ENCODE measurements around the gene RAB10. TPM values are rescaled to one million over a fixed set of nuclear protein-coding genes. Genes with fewer than 3 reads are reported as not detected.
"Not testable (repeated sequence)": the region's sequence is repeated elsewhere in the genome, so short reads cannot be mapped to it uniquely, and the experiment has no call there.

The RAB10 gene
- total RNA-seq, 2 experiments from 2014 or later, result 116 to 117 TPM

DNA sequence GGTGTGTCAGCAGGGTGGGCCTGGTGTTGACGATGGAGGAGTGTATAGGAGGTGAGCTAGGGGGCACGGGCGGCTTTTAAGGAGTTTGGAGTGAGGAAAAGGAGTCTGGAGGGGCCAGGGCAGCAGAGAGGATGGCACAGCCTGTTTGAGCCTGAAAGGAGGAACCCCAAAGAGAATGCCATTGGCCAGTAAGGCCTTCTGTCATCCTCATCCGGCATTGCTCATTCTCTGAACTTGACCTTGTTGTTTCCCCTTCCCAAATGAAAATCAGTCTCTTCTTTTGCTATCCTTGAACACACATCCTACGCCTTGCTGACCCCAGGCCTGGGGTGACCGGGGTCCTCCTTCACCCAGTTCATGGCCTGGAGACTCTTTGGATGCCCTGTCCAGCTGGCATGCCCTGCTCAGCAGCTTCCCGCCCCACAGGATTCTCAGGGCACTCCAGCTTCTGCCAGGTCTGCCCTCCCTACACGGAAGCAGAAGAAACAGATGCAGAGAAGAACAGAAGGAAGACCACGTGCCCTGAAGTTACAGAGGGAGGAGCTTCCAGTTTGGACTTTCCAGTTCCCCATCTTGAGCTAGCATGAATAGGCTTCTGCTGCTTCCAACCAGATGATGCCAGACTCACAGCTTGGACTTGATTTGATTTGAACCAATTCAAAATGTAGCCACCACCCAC, 31.1 kb upstream of the RAB10 start:
- no peaks in the 10 kb centered on the region for H3K9me3 Mint-ChIP-seq
- no peaks in the 10 kb centered on the region for H3K36me3 Mint-ChIP-seq (ENCODE audit: low read depth)
- ChIA-PET CTCF (no interaction called here), POLR2A (interaction anchor here (0.9 kb wide), 1 partner anchor 31 kb away, joined by 3 read pairs; the partner anchor contains the start of gene RAB10)
- peaks cover 1% of the 10 kb centered on the region for H3K27me3 Mint-ChIP-seq
- H3K4me1 Mint-ChIP-seq, result peaks cover 7% of the 10 kb centered on the region
- H3K27ac Mint-ChIP-seq, result no peak overlapping the region
- H3K4me3 Mint-ChIP-seq, result no peak overlapping the region
- DNase-seq, result no peak

- no peak for DNase-seq
- H3K9me3 Mint-ChIP-seq, result peaks cover 3% of the 10 kb centered on the region
- H3K36me3 Mint-ChIP-seq (ENCODE audit: low read depth), result no peaks in the 10 kb centered on the region
- no peak overlapping the region for H3K4me3 Mint-ChIP-seq
- ChIA-PET POLR2A (interaction anchor here (2.2 kb wide), 1 partner anchor 10 kb away, joined by 6 read pairs; no protein-coding TSS in a partner anchor), CTCF (interaction anchor here (0.6 to 0.7 kb wide), 2 partner anchors 17 to 57 kb away, joined by 3 to 4 read pairs; no protein-coding TSS in a partner anchor)
- peaks cover 14% of the 10 kb centered on the region for H3K4me1 Mint-ChIP-seq
- no peak overlapping the region for H3K27ac Mint-ChIP-seq
- no peaks in the 10 kb centered on the region for H3K27me3 Mint-ChIP-seq
These were observed 25.8 kb upstream of the RAB10 start for GRCh38 chr2:26008095-26008494.

- H3K4me1 Mint-ChIP-seq, result peaks cover 14% of the 10 kb centered on the region
- POLR2A ChIA-PET, result interaction anchor here (1.7 to 2.2 kb wide), 2 partner anchors 9 to 25 kb away, joined by 6 to 9 read pairs; partner anchors contain the start of gene RAB10
- no peak overlapping the region for H3K4me3 Mint-ChIP-seq
- no peak for DNase-seq
- no peaks in the 10 kb centered on the region for H3K27me3 Mint-ChIP-seq
- CTCF ChIA-PET, result no interaction called here
- no peak overlapping the region for H3K27ac Mint-ChIP-seq
- peaks cover 3% of the 10 kb centered on the region for H3K9me3 Mint-ChIP-seq
- H3K36me3 Mint-ChIP-seq (ENCODE audit: low read depth), result no peaks in the 10 kb centered on the region
These were observed 24.9 kb upstream of the RAB10 start for GRCh38 chr2:26008851-26009566.

DNA sequence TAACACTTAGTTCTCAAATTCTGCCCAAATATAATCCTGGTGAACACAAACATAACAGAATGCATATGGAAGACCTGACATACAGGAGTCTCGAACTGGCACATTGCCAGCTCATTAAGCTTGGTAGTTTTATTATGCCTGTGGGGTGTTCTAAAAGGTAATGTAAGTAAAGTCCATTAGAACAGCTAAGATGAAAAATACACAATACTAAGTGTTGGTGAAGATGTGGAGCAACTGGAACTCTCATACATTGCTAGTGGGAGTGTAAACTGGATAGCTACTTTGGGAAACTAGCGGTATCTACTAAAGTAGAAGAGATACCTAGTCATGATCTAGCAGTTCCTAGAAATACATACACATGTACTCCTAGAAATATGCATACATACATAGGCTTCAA, 24.3 kb upstream of the RAB10 start:
- Mint-ChIP-seq H3K36me3 (ENCODE audit: low read depth) (no peaks in the 10 kb centered on the region), H3K4me3 (no peak overlapping the region), H3K9me3 (peaks cover 3% of the 10 kb centered on the region), H3K27ac (no peak overlapping the region), H3K4me1 (peaks cover 14% of the 10 kb centered on the region), H3K27me3 (no peaks in the 10 kb centered on the region)
- ChIA-PET CTCF (no interaction called here), POLR2A (interaction anchor here (1.7 to 2.2 kb wide), 2 partner anchors 8 to 24 kb away, joined by 6 to 9 read pairs; partner anchors contain the start of gene RAB10)
- DNase-seq, result no peak

GRCh38 chr2:26010943-26011342, 22.9 kb upstream of the RAB10 start:
- Mint-ChIP-seq H3K4me3 (no peak overlapping the region), H3K9me3 (peaks cover 3% of the 10 kb centered on the region), H3K27ac (no peak overlapping the region), H3K4me1 (peaks cover 12% of the 10 kb centered on the region), H3K27me3 (peaks cover 2% of the 10 kb centered on the region), H3K36me3 (ENCODE audit: low read depth) (no peaks in the 10 kb centered on the region)
- CTCF ChIA-PET, result interaction anchor here (0.6 kb wide), 1 partner anchor 67 kb away, joined by 3 read pairs; no protein-coding TSS in a partner anchor
- POLR2A ChIA-PET, result interaction anchor here (1.7 kb wide), 1 partner anchor 25 kb away, joined by 3 read pairs; no protein-coding TSS in a partner anchor
- DNase-seq, result no peak

- no peak overlapping the region for H3K27ac Mint-ChIP-seq
- peaks cover 3% of the 10 kb centered on the region for H3K9me3 Mint-ChIP-seq
- DNase-seq, result no peak
- H3K4me3 Mint-ChIP-seq, result no peak overlapping the region
- H3K36me3 Mint-ChIP-seq (ENCODE audit: low read depth), result no peaks in the 10 kb centered on the region
- ChIA-PET POLR2A (interaction anchor here (1.7 kb wide), 1 partner anchor 24 kb away, joined by 3 read pairs; no protein-coding TSS in a partner anchor), CTCF (interaction anchor here (0.6 to 1.0 kb wide), 2 partner anchors 12 to 68 kb away, joined by 3 to 4 read pairs; no protein-coding TSS in a partner anchor)
- peaks cover 2% of the 10 kb centered on the region for H3K27me3 Mint-ChIP-seq
- H3K4me1 Mint-ChIP-seq, result peaks cover 12% of the 10 kb centered on the region
These were observed 22.3 kb upstream of the RAB10 start for GRCh38 chr2:26011609-26011989.

GRCh38 chr2:26011990-26012856, 21.7 kb upstream of the RAB10 start:
- no peak overlapping the region for H3K27ac Mint-ChIP-seq
- peaks cover 2% of the 10 kb centered on the region for H3K27me3 Mint-ChIP-seq
- no peak overlapping the region for H3K4me3 Mint-ChIP-seq
- POLR2A ChIA-PET, result interaction anchor here (1.7 kb wide), 1 partner anchor 24 kb away, joined by 3 read pairs; no protein-coding TSS in a partner anchor
- H3K9me3 Mint-ChIP-seq, result peaks cover 3% of the 10 kb centered on the region
- no peaks in the 10 kb centered on the region for H3K36me3 Mint-ChIP-seq (ENCODE audit: low read depth)
- peaks cover 14% of the 10 kb centered on the region for H3K4me1 Mint-ChIP-seq
- CTCF ChIA-PET, result interaction anchor here (1.0 kb wide), 1 partner anchor 11 kb away, joined by 4 read pairs; no protein-coding TSS in a partner anchor
- no peak for DNase-seq

DNA sequence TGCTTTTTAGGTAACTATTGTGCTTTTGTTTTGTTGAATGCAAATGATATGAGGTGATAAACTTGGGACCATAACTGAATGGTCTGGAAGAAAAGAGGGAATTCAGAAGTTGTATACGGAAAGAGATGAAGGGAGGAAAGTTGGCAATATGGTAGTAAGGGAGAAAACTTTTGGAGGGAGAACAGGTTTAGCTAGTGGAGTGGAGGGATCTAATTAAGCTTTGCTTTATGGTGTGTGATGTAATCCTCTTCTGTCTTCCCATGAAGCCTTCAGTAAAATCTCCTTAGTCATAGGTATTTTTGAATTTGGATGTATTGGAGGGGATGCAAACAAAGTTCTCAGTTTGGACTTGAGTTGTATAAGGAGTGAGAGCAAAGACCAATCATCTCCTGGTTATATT, 20.2 kb upstream of the RAB10 start:
- H3K4me3 Mint-ChIP-seq, result no peak overlapping the region
- no peaks in the 10 kb centered on the region for H3K36me3 Mint-ChIP-seq (ENCODE audit: low read depth)
- peaks cover 2% of the 10 kb centered on the region for H3K27me3 Mint-ChIP-seq
- H3K27ac Mint-ChIP-seq, result no peak overlapping the region
- POLR2A ChIA-PET, result no interaction called here
- DNase-seq, result no peak
- CTCF ChIA-PET, result no interaction called here
- H3K4me1 Mint-ChIP-seq, result peaks cover 26% of the 10 kb centered on the region
- peaks cover 3% of the 10 kb centered on the region for H3K9me3 Mint-ChIP-seq

DNA sequence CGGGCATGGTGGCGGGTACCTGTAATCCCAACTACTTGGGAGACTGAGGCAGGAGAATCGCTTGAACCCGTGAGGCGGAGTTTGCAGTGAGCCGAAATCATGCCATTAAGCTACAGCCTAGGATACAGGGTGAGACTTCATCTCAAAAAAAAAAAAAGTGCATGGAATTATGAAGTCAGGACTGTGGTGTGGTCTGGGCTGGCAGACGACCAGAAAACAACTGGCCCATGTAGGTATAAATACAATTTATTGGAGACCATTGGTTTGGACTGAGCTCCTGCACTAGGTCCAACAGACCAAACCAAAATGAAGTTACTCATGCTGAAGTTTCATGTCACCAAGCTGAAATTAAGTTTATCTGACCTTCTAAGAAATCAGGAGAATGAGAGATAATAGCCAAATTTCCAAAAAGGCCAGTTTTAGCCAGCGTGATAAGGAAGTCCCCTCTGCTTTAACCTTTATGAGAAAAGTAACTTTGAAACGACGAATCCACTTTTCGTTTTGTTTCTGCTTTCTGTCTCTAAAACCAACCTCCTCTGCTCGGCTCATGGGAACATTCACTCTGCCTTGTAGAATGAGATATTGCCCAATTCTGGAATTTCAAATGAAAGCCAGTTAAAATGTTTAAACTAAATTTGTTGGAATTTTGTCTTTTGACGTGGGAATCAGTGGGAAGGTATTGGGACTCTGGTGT, 17.7 kb upstream of the RAB10 start:
- Mint-ChIP-seq H3K36me3 (ENCODE audit: low read depth) (no peaks in the 10 kb centered on the region), H3K9me3 (no peaks in the 10 kb centered on the region), H3K27ac (no peak overlapping the region), H3K4me3 (no peak overlapping the region), H3K4me1 (peaks cover 17% of the 10 kb centered on the region), H3K27me3 (peaks cover 2% of the 10 kb centered on the region)
- ChIA-PET CTCF (no interaction called here), POLR2A (interaction anchor here (1.7 kb wide), 2 partner anchors 12 to 19 kb away, joined by 5 read pairs; no protein-coding TSS in a partner anchor)
- no peak for DNase-seq

DNA sequence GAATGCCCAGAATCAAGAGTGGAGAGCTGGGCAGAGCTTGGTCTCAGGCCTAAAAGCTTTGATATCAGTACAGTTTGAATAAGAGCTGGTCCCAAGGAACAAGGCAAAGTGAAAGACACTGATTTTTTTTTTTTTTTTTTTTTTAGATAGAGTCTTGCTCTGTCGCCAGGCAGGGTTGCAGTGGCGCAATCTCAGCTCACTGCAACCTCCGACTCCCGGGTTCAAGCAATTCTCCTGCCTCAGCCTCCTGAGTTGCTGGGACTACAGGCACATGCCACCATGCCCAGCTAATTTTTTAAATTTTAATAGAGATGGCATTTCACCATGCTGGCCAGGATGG, 17.2 kb upstream of the RAB10 start:
- H3K4me3 Mint-ChIP-seq; H3K27ac Mint-ChIP-seq; H3K9me3 Mint-ChIP-seq; CTCF ChIA-PET; H3K27me3 Mint-ChIP-seq; H3K36me3 Mint-ChIP-seq (ENCODE audit: low read depth); DNase-seq: not testable (repeated sequence)
- POLR2A ChIA-PET, result interaction anchor here (1.7 to 1.9 kb wide), 3 partner anchors 11 to 18 kb away, joined by 5 to 9 read pairs (median 5); no protein-coding TSS in a partner anchor
- peaks cover 17% of the 10 kb centered on the region for H3K4me1 Mint-ChIP-seq

- ChIA-PET POLR2A (interaction anchor here (1.0 to 1.9 kb wide), 8 partner anchors 9 to 227 kb away, joined by 3 to 11 read pairs (median 6); partner anchors contain the start of genes HADHA, HADHB and RAB10), CTCF (interaction anchor here (0.8 to 1.8 kb wide), 4 partner anchors 16 to 127 kb away, joined by 3 to 6 read pairs (median 5); partner anchors contain the start of gene RAB10)
- Mint-ChIP-seq H3K4me1 (peaks cover 17% of the 10 kb centered on the region), H3K36me3 (ENCODE audit: low read depth) (no peaks in the 10 kb centered on the region), H3K4me3 (no peak overlapping the region), H3K27ac (no peak overlapping the region), H3K9me3 (no peaks in the 10 kb centered on the region), H3K27me3 (peaks cover 2% of the 10 kb centered on the region)
- DNase-seq, result no peak
These were observed 16.3 kb upstream of the RAB10 start for GRCh38 chr2:26017464-26018183.

Data from activated CD4-positive, alpha-beta memory T cell treated with anti-CD3 and anti-CD28 coated beads, Interleukin-2, amount 10 ng/mL, durations not matched to agents 7 days and 5 days (primary cell).